WTC11 (cell line): Measurements from ENCODE around the gene NTN1.

Experiments used
- ATF1 ChIP-seq: sonication (generic); formaldehyde crosslinking; IDR thresholded peaks from 2 replicates; pipeline ENCODE4 v1.8.1; 2023; ENCODE audit warnings: mild to moderate bottlenecking, moderate library complexity, missing genetic modification reagents
- ATF3 ChIP-seq: sonication (generic); formaldehyde crosslinking; conservative IDR thresholded peaks from 2 replicates; pipeline ENCODE4 v1.8.1; 2022; ENCODE audit warnings: mild to moderate bottlenecking, missing genetic modification reagents
- CTCF ChIP-seq: fragments of 200-600 bp; IDR thresholded peaks from 2 replicates; pipeline ENCODE4 v1.8.0; 2022; ENCODE audit warnings: antibody characterized with exemption
- HMGA2 ChIP-seq: fragments of 250-450 bp; sonication (Bioruptor Pico); IDR thresholded peaks from 2 replicates; pipeline ENCODE4 v1.4.0; 2021; ENCODE audit warnings: mild to moderate bottlenecking, moderate library complexity
- HMGXB4 ChIP-seq: sonication (generic); formaldehyde crosslinking; IDR thresholded peaks from 2 replicates; pipeline ENCODE4 v1.8.1; 2023; ENCODE audit warnings: mild to moderate bottlenecking, moderate library complexity, missing genetic modification reagents
- MAX ChIP-seq: sonication (generic); formaldehyde crosslinking; IDR thresholded peaks from 2 replicates; pipeline ENCODE4 v1.8.0; 2022; ENCODE audit warnings: mild to moderate bottlenecking, missing genetic modification reagents
- NR1H2 ChIP-seq: sonication (generic); formaldehyde crosslinking; IDR thresholded peaks from 2 replicates; pipeline ENCODE4 v1.9.0; 2021; ENCODE audit warnings: mild to moderate bottlenecking, moderate library complexity, missing genetic modification reagents
- PREB ChIP-seq: sonication (generic); formaldehyde crosslinking; IDR thresholded peaks from 2 replicates; pipeline ENCODE4 v1.8.1; 2022; ENCODE audit warnings: mild to moderate bottlenecking, missing genetic modification reagents, moderate library complexity, borderline replicate concordance
- TEAD1 ChIP-seq: sonication (generic); formaldehyde crosslinking; IDR thresholded peaks from 2 replicates; pipeline ENCODE4 v1.8.0; 2022; ENCODE audit warnings: mild to moderate bottlenecking, missing genetic modification reagents
- USF2 ChIP-seq: sonication (generic); formaldehyde crosslinking; IDR thresholded peaks from 2 replicates; pipeline ENCODE4 v1.8.1; 2023; ENCODE audit warnings: mild to moderate bottlenecking, missing genetic modification reagents, moderate library complexity

GRCh38 chr17:9261081-9262012, 240.0 kb downstream of the NTN1 start:
- TF ChIP-seq CTCF = no peak
- TF ChIP-seq USF2 (CRISPR knock-in tag) = no peak
- no peak for TF ChIP-seq PREB (CRISPR knock-in tag)
- no peak for TF ChIP-seq HMGA2
- no peak for TF ChIP-seq ATF3 (CRISPR knock-in tag)
- no peak for TF ChIP-seq TEAD1
- no peak for TF ChIP-seq NR1H2 (CRISPR knock-in tag)
- TF ChIP-seq MAX (CRISPR knock-in tag) = no peak
- no peak for TF ChIP-seq HMGXB4 (CRISPR knock-in tag)
- no peak for TF ChIP-seq ATF1 (CRISPR knock-in tag)
